H9 (cell line): ENCODE measurements around the gene KAZN. TPM values are rescaled to one million over a fixed set of nuclear protein-coding genes. Genes with fewer than 3 reads are reported as not detected.

Experiments used
- DNase-seq: peaks from one replicate; pipeline ENCODE4 v3.0.0-alpha.2; 2017
- H2AFZ ChIP-seq: one replicate; pipeline ENCODE4 v1.6.1; 2013; ENCODE audit warnings: mild to moderate bottlenecking, low read length, control low read depth, moderate library complexity
- H2AK5ac ChIP-seq: 2 replicates; pipeline ENCODE4 v1.6.1; 2013; ENCODE audit warnings: low read length, control low read depth, mixed read lengths; ENCODE audit not compliant: insufficient read length
- H2BK120ac ChIP-seq: one replicate; pipeline ENCODE4 v1.6.1; 2013; ENCODE audit warnings: low read depth, mild to moderate bottlenecking, low read length, control low read depth, inconsistent platforms; ENCODE audit not compliant: poor library complexity, severe bottlenecking
- H2BK12ac ChIP-seq: 2 replicates; pipeline ENCODE4 v1.6.1; 2013; ENCODE audit warnings: low read length, control low read depth, mixed read lengths, low read depth; ENCODE audit not compliant: insufficient read length
- H2BK15ac ChIP-seq: 2 replicates; pipeline ENCODE4 v1.6.1; 2013; ENCODE audit warnings: low read depth, low read length, control low read depth
- H2BK20ac ChIP-seq: one replicate; pipeline ENCODE4 v1.6.1; 2013; ENCODE audit warnings: low read depth, mild to moderate bottlenecking, low read length, control low read depth, inconsistent platforms; ENCODE audit not compliant: poor library complexity, severe bottlenecking
- H2BK5ac ChIP-seq: 2 replicates; pipeline ENCODE4 v1.6.1; 2013; ENCODE audit warnings: low read length, control low read depth, mixed read lengths; ENCODE audit not compliant: insufficient read length
- H3K14ac ChIP-seq: 2 replicates; pipeline ENCODE4 v1.6.1; 2013; ENCODE audit warnings: low read length, control low read depth; ENCODE audit not compliant: insufficient read depth
- H3K18ac ChIP-seq: 2 replicates; pipeline ENCODE4 v1.6.1; 2013; ENCODE audit warnings: low read depth, mild to moderate bottlenecking, mixed read lengths, low read length, control low read depth; ENCODE audit not compliant: insufficient read length
- H3K23ac ChIP-seq: 2 replicates; pipeline ENCODE4 v1.6.1; 2013; ENCODE audit warnings: low read length, control low read depth, mixed read lengths, low read depth; ENCODE audit not compliant: insufficient read length
- H3K23me2 ChIP-seq: 2 replicates; pipeline ENCODE4 v1.6.1; 2013; ENCODE audit warnings: low read depth, mild to moderate bottlenecking, mixed read lengths, low read length, control low read depth; ENCODE audit not compliant: insufficient read length, poor library complexity, severe bottlenecking
- H3K27ac ChIP-seq: 2 replicates; pipeline ENCODE4 v1.5.1; 2013; ENCODE audit warnings: low read length, control low read depth, mixed read lengths, low read depth; ENCODE audit not compliant: insufficient read length
- H3K27me3 ChIP-seq: 2 replicates; pipeline ENCODE4 v1.6.1; 2013; ENCODE audit warnings: low read length, control low read depth, inconsistent platforms; ENCODE audit not compliant: insufficient read depth
- H3K4ac ChIP-seq: 2 replicates; pipeline ENCODE4 v1.6.1; 2013; ENCODE audit warnings: low read depth, mild to moderate bottlenecking, control low read depth, inconsistent platforms, low read length, moderate library complexity
- H3K4me1 ChIP-seq: 2 replicates; pipeline ENCODE4 v1.6.1; 2013; ENCODE audit warnings: low read length, control low read depth, inconsistent platforms; ENCODE audit not compliant: insufficient read depth
- H3K4me2 ChIP-seq: 2 replicates; pipeline ENCODE4 v1.6.1; 2013; ENCODE audit warnings: low read length, control low read depth, mixed read lengths; ENCODE audit not compliant: insufficient read length, insufficient read depth
- H3K56ac ChIP-seq: 2 replicates; pipeline ENCODE4 v1.6.1; 2013; ENCODE audit warnings: low read depth, mild to moderate bottlenecking, mixed read lengths, low read length, control low read depth; ENCODE audit not compliant: insufficient read length
- H3K79me1 ChIP-seq: 2 replicates; pipeline ENCODE4 v1.6.1; 2013; ENCODE audit warnings: low read depth, mild to moderate bottlenecking, moderate library complexity, low read length, control low read depth, inconsistent platforms; ENCODE audit not compliant: insufficient read depth, poor library complexity, severe bottlenecking
- H3K79me2 ChIP-seq: 2 replicates; pipeline ENCODE4 v1.6.1; 2013; ENCODE audit warnings: low read length, control low read depth, inconsistent platforms; ENCODE audit not compliant: insufficient read depth
- H3K9ac ChIP-seq: 2 replicates; pipeline ENCODE4 v1.6.1; 2013; ENCODE audit warnings: low read length, control low read depth, mixed read lengths; ENCODE audit not compliant: insufficient read length; ENCODE audit errors: extremely low read depth
- H3K9me3 ChIP-seq: one replicate; pipeline ENCODE4 v1.6.1; 2013; ENCODE audit warnings: low read depth, low read length, inconsistent platforms; ENCODE audit not compliant: control insufficient read depth
- H3T11ph ChIP-seq: one replicate; pipeline ENCODE4 v1.6.1; 2013; ENCODE audit warnings: mild to moderate bottlenecking, low read length, control low read depth, inconsistent platforms
- H4K20me1 ChIP-seq: one replicate; pipeline ENCODE4 v1.6.1; 2013; ENCODE audit not compliant: control insufficient read depth, insufficient read length, insufficient read depth
- H4K5ac ChIP-seq: 2 replicates; pipeline ENCODE4 v1.6.1; 2013; ENCODE audit warnings: low read depth, mild to moderate bottlenecking, mixed read lengths, low read length, control low read depth; ENCODE audit not compliant: insufficient read length
- H4K8ac ChIP-seq: replicated peaks from 2 replicates; pipeline ENCODE4 v1.6.1; 2013; ENCODE audit warnings: low read length, control low read depth, mixed read lengths, low read depth; ENCODE audit not compliant: insufficient read length
- H4K91ac ChIP-seq: 2 replicates; pipeline ENCODE4 v1.6.1; 2013; ENCODE audit warnings: low read depth, mild to moderate bottlenecking, moderate library complexity, mixed read lengths, low read length, control low read depth; ENCODE audit not compliant: insufficient read length
- H3K27ac Mint-ChIP-seq, 3 experiments: 2 replicates in 2 of 3; 3 replicates in 1 of 3; pipeline ENCODE4 v1.8.0; 2020 to 2021; ENCODE audit warnings: mixed read lengths in 3 of 3, mild to moderate bottlenecking in 1 of 3, moderate library complexity in 1 of 3
- H3K27me3 Mint-ChIP-seq: 2 replicates; pipeline ENCODE4 v1.8.0; 2021; ENCODE audit warnings: low read depth, mild to moderate bottlenecking, moderate library complexity, mixed read lengths
- H3K36me3 Mint-ChIP-seq, 3 experiments: 2 replicates in 2 of 3; 3 replicates in 1 of 3; pipeline ENCODE4 v1.8.0; 2020 to 2021; ENCODE audit warnings: low read depth in 3 of 3, mixed read lengths in 3 of 3; ENCODE audit not compliant: insufficient read depth in 1 of 3
- H3K4me1 Mint-ChIP-seq, 2 experiments: 2 replicates each; pipeline ENCODE4 v1.8.0; 2020; ENCODE audit warnings: mixed read lengths in 2 of 2
- H3K4me3 Mint-ChIP-seq, 2 experiments: 2 replicates in 1 of 2; 3 replicates in 1 of 2; pipeline ENCODE4 v1.8.0; 2020 to 2021; ENCODE audit warnings: mild to moderate bottlenecking in 2 of 2, mixed read lengths in 2 of 2, moderate library complexity in 1 of 2
- H3K9me3 Mint-ChIP-seq, 2 experiments: 2 replicates in 1 of 2; 3 replicates in 1 of 2; pipeline ENCODE4 v1.8.0; 2020; ENCODE audit warnings: mild to moderate bottlenecking in 2 of 2, mixed read lengths in 2 of 2, moderate library complexity in 1 of 2
- CTCF ChIP-seq: fragments of 200-600 bp; sonication (generic); conservative IDR thresholded peaks from 3 replicates; pipeline ENCODE4 v1.8.0; 2021; ENCODE audit warnings: antibody characterized with exemption, mild to moderate bottlenecking
- WGBS: extraction: QIAGEN DNeasy Blood & Tissue Kit; methylation state at CpG from one replicate; pipeline ENCODE4 v1.1.7; 2013; ENCODE audit warnings: missing lambda C conversion rate, low lambda C conversion rate, mixed read lengths; ENCODE audit not compliant: insufficient read length; ENCODE audit errors: extremely low coverage; 5-methylcytosine and 5-hydroxymethylcytosine counted together
- total RNA-seq: library from RNA; stranded (reverse); gene quantifications from 2 replicates; pipeline ENCODE4 v1.2.1, GENCODE V29; 2021

Gene KAZN
- total RNA-seq, 1 experiment from 2014 or later, result 7.6 TPM

GRCh38 chr1:15123925-15124324 is 525.4 kb downstream of the KAZN start:
- Histone ChIP-seq H3K18ac (no peak overlapping the region), H3K14ac (no peak overlapping the region), H2BK15ac (no peak overlapping the region), H4K5ac (no peak overlapping the region), H4K20me1 (no peaks in the 10 kb centered on the region), H2AFZ (no peak overlapping the region), H3K4me1 (no peaks in the 10 kb centered on the region), H2BK120ac (no peak overlapping the region), H3K23me2 (no peaks in the 10 kb centered on the region), H4K91ac (no peak overlapping the region), H3K79me1 (no peaks in the 10 kb centered on the region), H3K23ac (no peak overlapping the region), H3K27ac (no peak overlapping the region), H3K79me2 (no peaks in the 10 kb centered on the region), H3K27me3 (no peaks in the 10 kb centered on the region), H3K9me3 (no peaks in the 10 kb centered on the region), H4K8ac (no peak overlapping the region), H2BK5ac (no peak overlapping the region), H3T11ph (no peak overlapping the region), H2AK5ac (no peak overlapping the region), H3K4ac (no peak overlapping the region), H3K56ac (no peak overlapping the region), H2BK12ac (no peak overlapping the region), H2BK20ac (no peak overlapping the region), H3K9ac (no peak overlapping the region), H3K4me2 (no peak overlapping the region)
- Mint-ChIP-seq H3K27ac (no peak overlapping the region), H3K4me3 (no peak overlapping the region), H3K9me3 (peaks cover 0 to 3% of the 10 kb centered on the region in 2 experiments; a peak in 3 of 5 replicates), H3K4me1 (peaks cover 9 to 13% of the 10 kb centered on the region in 2 experiments), H3K36me3 (no peaks in the 10 kb centered on the region; a peak in 1 of 7 replicates), H3K27me3 (peaks cover 11% of the 10 kb centered on the region)
- DNase-seq, result no peak
- no peak for TF ChIP-seq CTCF
- no CpG with 5 or more reads among the region's 9 CpGs for WGBS
